ENCODE measurements around the gene XPNPEP1. TPM values are rescaled to one million over a fixed set of nuclear protein-coding genes. Genes with fewer than 3 reads are reported as not detected.

Gene XPNPEP1
- total RNA-seq, 2 experiments from 2014 or later, result 102 to 106 TPM

GRCh38 chr10:109961174-109962001 is 38.1 kb upstream of the XPNPEP1 start:
- Mint-ChIP-seq H3K4me1 (ENCODE audit: low read depth) (peaks cover 3% of the 10 kb centered on the region), H3K27me3 (ENCODE audit: low read depth) (no peaks in the 10 kb centered on the region), H3K36me3 (ENCODE audit: low read depth) (no peaks in the 10 kb centered on the region), H3K9me3 (ENCODE audit: insufficient read depth) (no peaks in the 10 kb centered on the region), H3K27ac (no peak overlapping the region), H3K4me3 (no peak overlapping the region)
- no peak for DNase-seq
- ChIA-PET POLR2A (no interaction called here), CTCF (interaction anchor here (2.1 kb wide), 1 partner anchor 17 kb away, joined by 6 read pairs; no protein-coding TSS in a partner anchor)
- no peak for ATAC-seq

- no peaks in the 10 kb centered on the region for H3K9me3 Mint-ChIP-seq (ENCODE audit: insufficient read depth)
- POLR2A ChIA-PET, result no interaction called here
- ATAC-seq (no peak), DNase-seq (no peak)
- no peak overlapping the region for H3K27ac Mint-ChIP-seq
- H3K27me3 Mint-ChIP-seq (ENCODE audit: low read depth), result no peaks in the 10 kb centered on the region
- H3K4me1 Mint-ChIP-seq (ENCODE audit: low read depth), result peaks cover 3% of the 10 kb centered on the region
- CTCF ChIA-PET, result interaction anchor here (2.1 kb wide), 1 partner anchor 17 kb away, joined by 6 read pairs; no protein-coding TSS in a partner anchor
- no peak overlapping the region for H3K4me3 Mint-ChIP-seq
- H3K36me3 Mint-ChIP-seq (ENCODE audit: low read depth), result no peaks in the 10 kb centered on the region
These were observed 37.4 kb upstream of the XPNPEP1 start for GRCh38 chr10:109960682-109961081.

- Mint-ChIP-seq H3K27me3 (ENCODE audit: low read depth) (no peaks in the 10 kb centered on the region), H3K4me3 (no peak overlapping the region), H3K36me3 (ENCODE audit: low read depth) (no peaks in the 10 kb centered on the region), H3K27ac (no peak overlapping the region), H3K9me3 (ENCODE audit: insufficient read depth) (no peaks in the 10 kb centered on the region), H3K4me1 (ENCODE audit: low read depth) (peaks cover 3% of the 10 kb centered on the region)
- DNase-seq, result no peak
- no peak for ATAC-seq
- POLR2A ChIA-PET, result no interaction called here
- CTCF ChIA-PET, result no interaction called here
These were observed 36.2 kb upstream of the XPNPEP1 start for GRCh38 chr10:109959259-109960145.

- Mint-ChIP-seq H3K27ac (no peak overlapping the region), H3K27me3 (ENCODE audit: low read depth) (no peaks in the 10 kb centered on the region), H3K4me3 (no peak overlapping the region), H3K9me3 (ENCODE audit: insufficient read depth) (no peaks in the 10 kb centered on the region), H3K4me1 (ENCODE audit: low read depth) (peaks cover 3% of the 10 kb centered on the region), H3K36me3 (ENCODE audit: low read depth) (no peaks in the 10 kb centered on the region)
- CTCF ChIA-PET, result interaction anchor here (0.8 to 2.3 kb wide), 5 partner anchors 23 to 74 kb away, joined by 3 to 8 read pairs (median 4); partner anchors contain the start of gene XPNPEP1
- DNase-seq, result no peak
- no peak for ATAC-seq
- POLR2A ChIA-PET, result no interaction called here
These were observed 34.7 kb upstream of the XPNPEP1 start for GRCh38 chr10:109958059-109958458.

- Mint-ChIP-seq H3K27ac (no peak overlapping the region), H3K27me3 (ENCODE audit: low read depth) (no peaks in the 10 kb centered on the region), H3K4me1 (ENCODE audit: low read depth) (peaks cover 3% of the 10 kb centered on the region), H3K4me3 (no peak overlapping the region), H3K36me3 (ENCODE audit: low read depth) (no peaks in the 10 kb centered on the region), H3K9me3 (ENCODE audit: insufficient read depth) (no peaks in the 10 kb centered on the region)
- DNase-seq (no peak), ATAC-seq (no peak)
- ChIA-PET POLR2A (no interaction called here), CTCF (interaction anchor here (1.1 to 2.3 kb wide), 6 partner anchors 11 to 101 kb away, joined by 3 to 8 read pairs (median 6); no protein-coding TSS in a partner anchor)
These were observed 33.9 kb upstream of the XPNPEP1 start for GRCh38 chr10:109957092-109957797.

GRCh38 chr10:109956454-109957091 is 33.3 kb upstream of the XPNPEP1 start:
- ChIA-PET POLR2A (no interaction called here), CTCF (interaction anchor here (1.1 to 2.3 kb wide), 6 partner anchors 12 to 102 kb away, joined by 3 to 8 read pairs (median 6); no protein-coding TSS in a partner anchor)
- Mint-ChIP-seq H3K9me3 (ENCODE audit: insufficient read depth) (no peaks in the 10 kb centered on the region), H3K36me3 (ENCODE audit: low read depth) (no peaks in the 10 kb centered on the region), H3K27me3 (ENCODE audit: low read depth) (no peaks in the 10 kb centered on the region), H3K4me3 (no peak overlapping the region), H3K4me1 (ENCODE audit: low read depth) (peaks cover 3% of the 10 kb centered on the region), H3K27ac (no peak overlapping the region)
- peak; percentile 76 for ATAC-seq
- DNase-seq, result peak; percentile 47

GRCh38 chr10:109953766-109954165 is 30.5 kb upstream of the XPNPEP1 start:
- H3K36me3 Mint-ChIP-seq (ENCODE audit: low read depth), result no peaks in the 10 kb centered on the region
- no peaks in the 10 kb centered on the region for H3K9me3 Mint-ChIP-seq (ENCODE audit: insufficient read depth)
- ChIA-PET CTCF (interaction anchor here (0.8 to 2.4 kb wide), 5 partner anchors 9 to 184 kb away, joined by 3 to 12 read pairs (median 3); no protein-coding TSS in a partner anchor), POLR2A (no interaction called here)
- H3K27me3 Mint-ChIP-seq (ENCODE audit: low read depth), result no peaks in the 10 kb centered on the region
- peaks cover 3% of the 10 kb centered on the region for H3K4me1 Mint-ChIP-seq (ENCODE audit: low read depth)
- ATAC-seq (no peak), DNase-seq (no peak)
- H3K4me3 Mint-ChIP-seq, result no peak overlapping the region
- no peak overlapping the region for H3K27ac Mint-ChIP-seq

- ATAC-seq (no peak), DNase-seq (no peak)
- POLR2A ChIA-PET, result no interaction called here
- CTCF ChIA-PET, result interaction anchor here (0.8 to 2.4 kb wide), 3 partner anchors 25 to 43 kb away, joined by 4 to 12 read pairs (median 5); no protein-coding TSS in a partner anchor
- H3K27me3 Mint-ChIP-seq (ENCODE audit: low read depth), result no peaks in the 10 kb centered on the region
- H3K4me1 Mint-ChIP-seq (ENCODE audit: low read depth), result peaks cover 3% of the 10 kb centered on the region
- no peaks in the 10 kb centered on the region for H3K9me3 Mint-ChIP-seq (ENCODE audit: insufficient read depth)
- no peak overlapping the region for H3K4me3 Mint-ChIP-seq
- H3K27ac Mint-ChIP-seq, result no peak overlapping the region
- H3K36me3 Mint-ChIP-seq (ENCODE audit: low read depth), result no peaks in the 10 kb centered on the region
These were observed 29.2 kb upstream of the XPNPEP1 start for GRCh38 chr10:109952526-109952925.

- H3K27ac Mint-ChIP-seq, result no peak overlapping the region
- no peak overlapping the region for H3K4me3 Mint-ChIP-seq
- peaks cover 2% of the 10 kb centered on the region for H3K27me3 Mint-ChIP-seq (ENCODE audit: low read depth)
- no peaks in the 10 kb centered on the region for H3K9me3 Mint-ChIP-seq (ENCODE audit: insufficient read depth)
- peaks cover 6% of the 10 kb centered on the region for H3K4me1 Mint-ChIP-seq (ENCODE audit: low read depth)
- CTCF ChIA-PET, result no interaction called here
- no peak for ATAC-seq
- POLR2A ChIA-PET, result no interaction called here
- DNase-seq, result no peak
- H3K36me3 Mint-ChIP-seq (ENCODE audit: low read depth), result no peaks in the 10 kb centered on the region
These were observed 24.0 kb upstream of the XPNPEP1 start for GRCh38 chr10:109947111-109947920.

GRCh38 chr10:109946680-109947079 is 23.4 kb upstream of the XPNPEP1 start:
- Mint-ChIP-seq H3K4me1 (ENCODE audit: low read depth) (peaks cover 6% of the 10 kb centered on the region), H3K27me3 (ENCODE audit: low read depth) (peaks cover 2% of the 10 kb centered on the region), H3K27ac (no peak overlapping the region), H3K4me3 (no peak overlapping the region), H3K36me3 (ENCODE audit: low read depth) (no peaks in the 10 kb centered on the region), H3K9me3 (ENCODE audit: insufficient read depth) (no peaks in the 10 kb centered on the region)
- POLR2A ChIA-PET, result no interaction called here
- CTCF ChIA-PET, result interaction anchor here (1.7 kb wide), 1 partner anchor 12 kb away, joined by 3 read pairs; no protein-coding TSS in a partner anchor
- no peak for DNase-seq
- ATAC-seq, result no peak
